Astrocyte (in vitro differentiated cells and primary cell): ENCODE measurements around the gene MRPS25. TPM values are rescaled to one million over a fixed set of nuclear protein-coding genes. Genes with fewer than 3 reads are reported as not detected.

Source experiments
- DNase-seq: peaks from one replicate; pipeline ENCODE4 v3.0.0-alpha.2; 2010; ENCODE audit warnings: low read depth
- FAIRE-seq: peaks from 2 replicates; lab custom pipeline; 2011; peaks lifted over from hg19 to GRCh38; lab: Jason Lieb, UNC
- H2AFZ ChIP-seq: 2 replicates; pipeline ENCODE4 v1.6.0; 2012; ENCODE audit warnings: low read depth, low read length, inconsistent platforms
- H3K27ac ChIP-seq: 2 replicates; pipeline ENCODE4 v1.5.1; 2011; ENCODE audit warnings: low read depth, low read length, inconsistent platforms
- H3K27me3 ChIP-seq: 2 replicates; pipeline ENCODE4 v1.6.0; 2011; ENCODE audit warnings: low read length, inconsistent platforms; ENCODE audit not compliant: insufficient read depth
- H3K36me3 ChIP-seq: 2 replicates; pipeline ENCODE4 v1.5.1; 2011; ENCODE audit warnings: low read length, inconsistent platforms; ENCODE audit not compliant: insufficient read depth
- H3K4me1 ChIP-seq: 2 replicates; pipeline ENCODE4 v1.5.1; 2011; ENCODE audit warnings: low read length, inconsistent platforms; ENCODE audit not compliant: insufficient read depth
- H3K4me2 ChIP-seq: 2 replicates; pipeline ENCODE4 v1.6.0; 2012; ENCODE audit warnings: low read length, inconsistent platforms
- H3K4me3 ChIP-seq: 2 replicates; pipeline ENCODE4 v1.5.1; 2011; ENCODE audit warnings: low read depth, mild to moderate bottlenecking, low read length, inconsistent platforms; ENCODE audit not compliant: insufficient read depth
- H3K79me2 ChIP-seq: 2 replicates; pipeline ENCODE4 v1.6.0; 2012; ENCODE audit warnings: mild to moderate bottlenecking, low read length, inconsistent platforms; ENCODE audit not compliant: insufficient read depth
- H3K9ac ChIP-seq: 2 replicates; pipeline ENCODE4 v1.6.0; 2012; ENCODE audit warnings: mild to moderate bottlenecking, low read length, inconsistent platforms
- H3K9me3 ChIP-seq: 2 replicates; pipeline ENCODE4 v1.5.1; 2012; ENCODE audit warnings: low read depth, mild to moderate bottlenecking, low read length, inconsistent platforms; ENCODE audit not compliant: insufficient read depth
- H4K20me1 ChIP-seq: 2 replicates; pipeline ENCODE4 v1.6.0; 2012; ENCODE audit warnings: low read length, inconsistent platforms; ENCODE audit not compliant: insufficient read depth
- H3K27ac Mint-ChIP-seq: one replicate; pipeline ENCODE4 v1.8.0; 2021; ENCODE audit warnings: mild to moderate bottlenecking, mixed read lengths; ENCODE audit not compliant: unreplicated experiment
- H3K27me3 Mint-ChIP-seq: one replicate; pipeline ENCODE4 v1.8.0; 2021; ENCODE audit warnings: low read depth, mixed read lengths; ENCODE audit not compliant: unreplicated experiment
- H3K36me3 Mint-ChIP-seq: one replicate; pipeline ENCODE4 v1.8.0; 2021; ENCODE audit warnings: low read depth, mixed read lengths; ENCODE audit not compliant: unreplicated experiment
- H3K4me1 Mint-ChIP-seq: one replicate; pipeline ENCODE4 v1.8.0; 2021; ENCODE audit warnings: low read depth, mixed read lengths; ENCODE audit not compliant: unreplicated experiment
- H3K4me3 Mint-ChIP-seq: one replicate; pipeline ENCODE4 v1.8.0; 2021; ENCODE audit warnings: mild to moderate bottlenecking, moderate library complexity, mixed read lengths; ENCODE audit not compliant: unreplicated experiment
- H3K9me3 Mint-ChIP-seq: one replicate; pipeline ENCODE4 v1.8.0; 2021; ENCODE audit warnings: mild to moderate bottlenecking, mixed read lengths; ENCODE audit not compliant: unreplicated experiment
- CTCF ChIP-seq: IDR thresholded peaks from 2 replicates; pipeline ENCODE4 v1.5.1; 2011; ENCODE audit warnings: low read depth, mild to moderate bottlenecking, inconsistent platforms, low read length, moderate library complexity; ENCODE audit not compliant: insufficient read depth
- EZH2 ChIP-seq: IDR thresholded peaks from 2 replicates; pipeline ENCODE4 v1.6.1; 2012; ENCODE audit warnings: mild to moderate bottlenecking, low read length, inconsistent platforms; ENCODE audit not compliant: insufficient read depth
- total RNA-seq: library from RNA; stranded (reverse); gene quantifications from 2 replicates; pipeline ENCODE4 v1.2.1, GENCODE V29; 2021

Gene MRPS25
- total RNA-seq, 1 donor from 2014 or later = 38.9 TPM

- Mint-ChIP-seq H3K4me1 (no peaks in the 10 kb centered on the region), H3K36me3 (peaks cover 21% of the 10 kb centered on the region), H3K27ac (no peak overlapping the region), H3K4me3 (no peak overlapping the region), H3K27me3 (no peaks in the 10 kb centered on the region), H3K9me3 (peaks cover 3% of the 10 kb centered on the region)
- H2AFZ ChIP-seq = no peak overlapping the region
- TF ChIP-seq CTCF (no peak), EZH2 (no peak)
- H3K79me2 ChIP-seq = no peaks in the 10 kb centered on the region
- H3K9me3 ChIP-seq = no peaks in the 10 kb centered on the region
- no peaks in the 10 kb centered on the region for H3K4me1 ChIP-seq
- H3K27me3 ChIP-seq = no peaks in the 10 kb centered on the region
- no peak overlapping the region for H3K4me3 ChIP-seq
- H4K20me1 ChIP-seq = no peaks in the 10 kb centered on the region
- no peak overlapping the region for H3K27ac ChIP-seq
- DNase-seq = no peak
- H3K36me3 ChIP-seq = peaks cover 37% of the 10 kb centered on the region
- H3K4me2 ChIP-seq = no peak overlapping the region
- H3K9ac ChIP-seq = no peak overlapping the region
- no peak for FAIRE-seq
Measured at GRCh38 chr3:15086263-15086662, 21.1 kb upstream of the MRPS25 start.

GRCh38 chr3:15083252-15083651 is 18.1 kb upstream of the MRPS25 start:
- Mint-ChIP-seq H3K4me3 (no peak overlapping the region), H3K36me3 (peaks cover 31% of the 10 kb centered on the region), H3K9me3 (peaks cover 3% of the 10 kb centered on the region), H3K27ac (no peak overlapping the region), H3K27me3 (no peaks in the 10 kb centered on the region), H3K4me1 (no peaks in the 10 kb centered on the region)
- Histone ChIP-seq H3K4me3 (no peak overlapping the region), H3K27ac (no peak overlapping the region), H3K4me2 (no peak overlapping the region), H3K9me3 (no peaks in the 10 kb centered on the region), H3K27me3 (no peaks in the 10 kb centered on the region), H3K4me1 (no peaks in the 10 kb centered on the region), H3K36me3 (peaks cover 42% of the 10 kb centered on the region), H2AFZ (no peak overlapping the region), H3K79me2 (no peaks in the 10 kb centered on the region), H3K9ac (no peak overlapping the region), H4K20me1 (peaks cover under 1% of the 10 kb centered on the region)
- DNase-seq (no peak), FAIRE-seq (no peak)
- TF ChIP-seq CTCF = no peak
- TF ChIP-seq EZH2 = no peak

- Mint-ChIP-seq H3K27me3 (no peaks in the 10 kb centered on the region), H3K27ac (no peak overlapping the region), H3K9me3 (peaks cover 3% of the 10 kb centered on the region), H3K36me3 (peaks cover 31% of the 10 kb centered on the region), H3K4me3 (no peak overlapping the region), H3K4me1 (no peaks in the 10 kb centered on the region)
- no peak for TF ChIP-seq EZH2
- no peak for TF ChIP-seq CTCF
- Histone ChIP-seq H3K4me1 (no peaks in the 10 kb centered on the region), H2AFZ (no peak overlapping the region), H3K36me3 (peaks cover 52% of the 10 kb centered on the region), H3K27me3 (no peaks in the 10 kb centered on the region), H3K4me2 (no peak overlapping the region), H3K9me3 (no peaks in the 10 kb centered on the region), H3K9ac (no peak overlapping the region), H3K79me2 (no peaks in the 10 kb centered on the region), H3K27ac (no peak overlapping the region), H4K20me1 (peaks cover 7% of the 10 kb centered on the region), H3K4me3 (no peak overlapping the region)
- no peak for FAIRE-seq
- no peak for DNase-seq
Measured at GRCh38 chr3:15081960-15082664, 17.0 kb upstream of the MRPS25 start.
